Hepatocyte (in vitro differentiated cells): ENCODE measurements around the gene MRPS10. TPM values are rescaled to one million over a fixed set of nuclear protein-coding genes. Genes with fewer than 3 reads are reported as not detected.
"Not testable (repeated sequence)": the region's sequence is repeated elsewhere in the genome, so short reads cannot be mapped to it uniquely, and the experiment has no call there.

Source experiments
- DNase-seq: peaks from one replicate; pipeline ENCODE4 v3.0.0-alpha.2; 2016; ENCODE audit warnings: low spot score
- H2AFZ ChIP-seq: fragments of 200-600 bp; sonication (generic); 2 replicates; pipeline ENCODE4 v1.6.0; 2016; ENCODE audit warnings: antibody characterized with exemption, mild to moderate bottlenecking
- H3K27ac ChIP-seq: fragments of 200-600 bp; sonication (generic); 2 replicates; pipeline ENCODE4 v1.5.1; 2016; ENCODE audit warnings: mild to moderate bottlenecking
- H3K27me3 ChIP-seq: fragments of 200-600 bp; sonication (generic); 2 replicates; pipeline ENCODE4 v1.6.1; 2016
- H3K36me3 ChIP-seq: fragments of 200-600 bp; sonication (generic); replicated peaks from 2 replicates; pipeline ENCODE4 v1.5.1; 2016; ENCODE audit warnings: low read depth; ENCODE audit not compliant: insufficient read depth
- H3K4me1 ChIP-seq: fragments of 200-600 bp; sonication (generic); 2 replicates; pipeline ENCODE4 v1.5.1; 2016; ENCODE audit warnings: mild to moderate bottlenecking, moderate library complexity; ENCODE audit not compliant: insufficient read depth
- H3K4me2 ChIP-seq: fragments of 200-600 bp; sonication (generic); 2 replicates; pipeline ENCODE4 v1.6.0; 2016
- H3K4me3 ChIP-seq: fragments of 200-600 bp; sonication (generic); 2 replicates; pipeline ENCODE4 v1.5.1; 2016; ENCODE audit warnings: mild to moderate bottlenecking
- H3K79me2 ChIP-seq: fragments of 200-600 bp; sonication (generic); 2 replicates; pipeline ENCODE4 v1.6.0; 2017; ENCODE audit warnings: mild to moderate bottlenecking
- H3K9me2 ChIP-seq: fragments of 200-600 bp; sonication (generic); replicated peaks from 2 replicates; pipeline ENCODE4 v1.6.0; 2017; ENCODE audit warnings: mild to moderate bottlenecking; ENCODE audit not compliant: insufficient read depth
- H3K9me3 ChIP-seq: fragments of 200-600 bp; sonication (generic); 2 replicates; pipeline ENCODE4 v1.5.1; 2016; ENCODE audit warnings: low read depth, mild to moderate bottlenecking
- H4K20me1 ChIP-seq: fragments of 200-600 bp; sonication (generic); 2 replicates; pipeline ENCODE4 v1.6.0; 2016; ENCODE audit warnings: mild to moderate bottlenecking; ENCODE audit not compliant: insufficient read depth, poor library complexity, severe bottlenecking
- CTCF ChIP-seq: fragments of 200-600 bp; sonication (generic); IDR thresholded peaks from 2 replicates; pipeline ENCODE4 v1.5.1; 2016; ENCODE audit warnings: antibody characterized with exemption, mild to moderate bottlenecking; ENCODE audit not compliant: poor library complexity
- EZH2 ChIP-seq: fragments of 200-600 bp; sonication (generic); IDR thresholded peaks from 2 replicates; pipeline ENCODE4 v1.6.1; 2016; ENCODE audit warnings: antibody characterized with exemption, mild to moderate bottlenecking, borderline replicate concordance
- EZH2phosphoT487 ChIP-seq: fragments of 200-600 bp; sonication (generic); IDR thresholded peaks from one replicate; pipeline ENCODE4 v1.6.1; 2018; ENCODE audit warnings: antibody characterized with exemption, mild to moderate bottlenecking, low read depth, moderate library complexity; ENCODE audit not compliant: unreplicated experiment, severe bottlenecking
- WGBS: methylation state at CpG from one replicate; pipeline ENCODE4 v1.1.6; 2016; ENCODE audit warnings: low lambda C conversion rate; ENCODE audit errors: missing lambda C conversion rate; 5-methylcytosine and 5-hydroxymethylcytosine counted together
- polyA plus RNA-seq: library from polyadenylated mRNA; unstranded; fragments of >200 nt; fragmentation: Nextera tagmentation; extraction: Ambion mirVana; gene quantifications from 2 replicates; pipeline ENCODE4 v1.2.1, GENCODE V29; 2016
- total RNA-seq: library from RNA; depleted of rRNA; stranded (reverse); fragments of >200 nt; gene quantifications from 2 replicates; pipeline ENCODE4 v1.2.3, GENCODE V29; 2014

The MRPS10 gene
- total and polyA plus RNA-seq, 2 experiments from 2014 or later = 26.8 to 42.8 TPM

- Histone ChIP-seq H3K4me2 (no peak overlapping the region), H3K9me2 (no peaks in the 10 kb centered on the region), H4K20me1 (no peaks in the 10 kb centered on the region), H3K27ac (no peak overlapping the region), H3K36me3 (no peaks in the 10 kb centered on the region), H3K9me3 (no peaks in the 10 kb centered on the region), H3K79me2 (no peaks in the 10 kb centered on the region), H3K4me1 (no peaks in the 10 kb centered on the region), H3K27me3 (no peaks in the 10 kb centered on the region), H3K4me3 (no peak overlapping the region), H2AFZ (no peak overlapping the region)
- TF ChIP-seq CTCF (peak; percentile 9), EZH2 (no peak), EZH2phosphoT487 (no peak)
- no peak for DNase-seq
- WGBS = 76% methylated on average over 5 of the region's 5 CpGs
These were observed 41.8 kb downstream of the MRPS10 start for GRCh38 chr6:42175860-42176259.

- H3K79me2 ChIP-seq = no peaks in the 10 kb centered on the region
- TF ChIP-seq EZH2phosphoT487 (no peak), CTCF (no peak), EZH2 (no peak)
- WGBS = 58% methylated on average over 2 of the region's 2 CpGs
- H2AFZ ChIP-seq = no peak within 1 kb of the TSS
- no peak within 1 kb of the TSS for H3K4me2 ChIP-seq
- DNase-seq = no peak
- no peaks in the 10 kb centered on the region for H4K20me1 ChIP-seq
- no peak within 1 kb of the TSS for H3K27ac ChIP-seq
- no peaks in the 10 kb centered on the region for H3K9me3 ChIP-seq
- H3K9me2 ChIP-seq = no peaks in the 10 kb centered on the region
- H3K27me3 ChIP-seq = no peaks in the 10 kb centered on the region
- no peaks in the 10 kb centered on the region for H3K36me3 ChIP-seq
- no peaks in the 10 kb centered on the region for H3K4me1 ChIP-seq
- no peak within 1 kb of the TSS for H3K4me3 ChIP-seq
These were observed 44.6 kb downstream of the MRPS10 start, which contains the start of gene GUCA1A for GRCh38 chr6:42173101-42173500. GUCA1A (plus strand) TSS chr6:42173364; CDS start chr6:42173614, 250 bp downstream.

GRCh38 chr6:42171813-42172581, 45.7 kb downstream of the MRPS10 start:
- no peaks in the 10 kb centered on the region for H3K36me3 ChIP-seq
- no peak overlapping the region for H3K27ac ChIP-seq
- H3K9me2 ChIP-seq = no peaks in the 10 kb centered on the region
- no peaks in the 10 kb centered on the region for H3K27me3 ChIP-seq
- H3K79me2 ChIP-seq = no peaks in the 10 kb centered on the region
- no peaks in the 10 kb centered on the region for H3K9me3 ChIP-seq
- no peaks in the 10 kb centered on the region for H4K20me1 ChIP-seq
- no peak overlapping the region for H3K4me3 ChIP-seq
- no peak for DNase-seq
- H3K4me1 ChIP-seq = no peaks in the 10 kb centered on the region
- H2AFZ ChIP-seq = no peak overlapping the region
- WGBS = 97% methylated on average over 7 of the region's 7 CpGs
- TF ChIP-seq CTCF = no peak
- TF ChIP-seq EZH2 = no peak
- no peak for TF ChIP-seq EZH2phosphoT487
- no peak overlapping the region for H3K4me2 ChIP-seq

- not testable (repeated sequence) for H3K36me3 ChIP-seq, H2AFZ ChIP-seq, DNase-seq, H3K27me3 ChIP-seq, H3K9me3 ChIP-seq, H3K4me3 ChIP-seq, H4K20me1 ChIP-seq, H3K79me2 ChIP-seq, H3K4me2 ChIP-seq, H3K4me1 ChIP-seq, H3K9me2 ChIP-seq, H3K27ac ChIP-seq
- WGBS = 46% methylated on average over 2 of the region's 2 CpGs
These were observed 47.9 kb downstream of the MRPS10 start for GRCh38 chr6:42169780-42170179.
